Measurements from ENCODE around the gene CALY.

- TF ChIP-seq, protein P1, sequence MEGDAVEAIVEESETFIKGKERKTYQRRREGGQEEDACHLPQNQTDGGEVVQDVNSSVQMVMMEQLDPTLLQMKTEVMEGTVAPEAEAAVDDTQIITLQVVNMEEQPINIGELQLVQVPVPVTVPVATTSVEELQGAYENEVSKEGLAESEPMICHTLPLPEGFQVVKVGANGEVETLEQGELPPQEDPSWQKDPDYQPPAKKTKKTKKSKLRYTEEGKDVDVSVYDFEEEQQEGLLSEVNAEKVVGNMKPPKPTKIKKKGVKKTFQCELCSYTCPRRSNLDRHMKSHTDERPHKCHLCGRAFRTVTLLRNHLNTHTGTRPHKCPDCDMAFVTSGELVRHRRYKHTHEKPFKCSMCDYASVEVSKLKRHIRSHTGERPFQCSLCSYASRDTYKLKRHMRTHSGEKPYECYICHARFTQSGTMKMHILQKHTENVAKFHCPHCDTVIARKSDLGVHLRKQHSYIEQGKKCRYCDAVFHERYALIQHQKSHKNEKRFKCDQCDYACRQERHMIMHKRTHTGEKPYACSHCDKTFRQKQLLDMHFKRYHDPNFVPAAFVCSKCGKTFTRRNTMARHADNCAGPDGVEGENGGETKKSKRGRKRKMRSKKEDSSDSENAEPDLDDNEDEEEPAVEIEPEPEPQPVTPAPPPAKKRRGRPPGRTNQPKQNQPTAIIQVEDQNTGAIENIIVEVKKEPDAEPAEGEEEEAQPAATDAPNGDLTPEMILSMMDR (IDR thresholded peaks at IDR 0.05), result no peak
- no peak for TF ChIP-seq ZFX (IDR thresholded peaks at IDR 0.05; ENCODE audit: borderline replicate concordance)
Observed at GRCh38 chr10:133281084-133281483, 55.6 kb downstream of the CALY start.

Measured in 22Rv1 (cell line).